Fibroblast of skin of right biceps (primary cell): ENCODE measurements around the gene IGSF21.

ENCODE experiments used
- DNase-seq: peaks from one replicate; pipeline ENCODE4 v3.0.0-alpha.2; 2013

IGSF21 gene

DNA sequence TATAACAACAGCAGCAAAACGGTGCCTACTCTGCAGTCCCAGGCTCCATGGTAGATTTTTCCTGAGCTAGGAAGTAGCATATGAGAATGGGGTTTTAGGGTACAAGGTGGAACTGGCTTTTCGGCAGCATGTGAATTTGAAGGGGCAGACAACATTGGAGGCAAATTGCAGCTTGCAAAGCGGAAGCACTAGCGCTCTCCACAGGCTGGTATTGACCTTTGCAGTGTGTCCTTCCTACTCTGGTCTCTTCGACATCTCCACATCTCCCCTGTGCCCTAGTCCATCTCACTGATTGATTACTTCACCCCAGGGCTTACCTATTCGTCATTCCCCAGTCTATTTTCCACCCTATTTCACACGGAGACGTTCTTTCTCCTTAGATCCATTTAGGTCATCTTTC, 13.0 kb downstream of the IGSF21 start:
- DNase-seq, result no peak

DNA sequence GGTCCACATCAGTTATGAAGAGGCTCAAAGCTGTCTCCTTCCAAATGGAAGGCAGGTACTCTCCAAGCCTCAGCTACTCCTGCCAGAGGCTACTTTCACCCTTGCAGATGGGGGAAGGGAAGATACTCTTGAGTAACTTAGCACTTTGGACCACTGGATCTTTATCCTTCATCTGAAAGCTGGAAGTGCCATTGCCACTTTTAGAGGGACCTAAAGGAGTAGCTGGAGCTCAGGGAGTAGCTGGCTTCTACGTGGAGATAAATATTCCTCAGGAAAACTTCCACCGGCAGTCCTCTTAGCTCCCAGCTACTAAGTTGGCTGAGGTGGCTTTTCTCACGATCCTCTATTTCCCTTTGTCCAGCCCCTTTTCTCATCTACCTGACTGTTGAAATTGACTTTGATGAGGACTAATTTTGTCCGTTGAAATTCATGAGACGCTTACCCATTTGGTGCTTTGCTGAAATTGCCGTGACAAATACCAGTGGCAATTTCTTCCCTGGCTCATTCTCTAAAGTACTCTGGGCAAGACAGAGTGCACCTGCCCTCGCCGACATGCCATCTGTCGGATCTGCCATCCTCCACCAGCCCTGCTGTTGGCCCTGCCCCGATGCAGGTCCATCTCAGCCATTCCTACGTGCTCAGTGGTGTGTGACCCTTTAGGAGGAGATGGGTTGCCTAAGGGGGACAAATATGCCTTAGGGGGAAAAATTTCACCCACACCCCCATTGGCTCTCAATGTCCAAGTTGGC, 13.6 kb downstream of the IGSF21 start:
- DNase-seq, result no peak

DNA sequence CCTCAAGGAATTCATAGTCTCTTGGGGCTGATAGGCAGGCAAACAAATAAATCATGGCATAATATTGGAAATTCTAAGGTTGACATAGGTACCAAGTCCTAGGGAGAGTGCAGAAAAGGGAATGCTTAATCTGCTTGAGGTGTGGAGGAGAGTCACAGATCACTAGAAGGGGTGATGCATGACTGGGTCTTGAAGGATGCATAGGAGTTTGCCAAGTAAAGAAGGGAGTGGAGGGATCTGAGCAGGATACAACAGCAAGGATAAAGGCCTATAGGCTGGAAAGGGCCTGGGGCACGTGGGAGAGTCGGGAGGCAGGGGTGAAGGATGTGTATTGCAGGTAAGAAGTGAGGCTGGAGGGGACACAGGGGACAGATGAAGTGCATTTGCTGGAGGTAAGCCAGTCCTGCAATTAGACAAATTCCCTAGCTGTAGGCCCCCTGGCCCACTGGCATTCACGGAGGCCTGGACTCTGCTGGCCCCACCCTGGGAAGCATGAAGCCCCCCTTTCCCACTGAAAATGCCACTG, 15.9 kb downstream of the IGSF21 start:
- no peak for DNase-seq

DNA sequence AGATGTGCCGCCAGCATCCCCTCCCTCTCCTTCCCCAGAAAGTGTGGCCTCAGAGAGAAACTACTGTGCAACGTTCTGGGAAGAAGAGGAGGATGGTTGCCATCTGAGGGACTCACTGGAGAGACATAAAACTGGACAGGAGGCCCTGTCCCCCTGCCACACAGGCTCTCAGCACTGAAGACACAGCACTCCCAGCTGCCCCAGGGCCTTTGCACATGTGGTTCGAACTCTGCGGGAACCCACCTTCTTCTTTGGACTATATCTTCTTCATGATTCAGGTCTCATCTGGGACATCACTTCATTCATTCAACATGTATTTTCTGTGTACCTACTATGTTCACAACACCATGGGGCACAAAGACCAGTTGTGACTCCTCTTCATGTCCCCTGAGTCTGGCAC, 17.4 kb downstream of the IGSF21 start:
- no peak for DNase-seq

DNA sequence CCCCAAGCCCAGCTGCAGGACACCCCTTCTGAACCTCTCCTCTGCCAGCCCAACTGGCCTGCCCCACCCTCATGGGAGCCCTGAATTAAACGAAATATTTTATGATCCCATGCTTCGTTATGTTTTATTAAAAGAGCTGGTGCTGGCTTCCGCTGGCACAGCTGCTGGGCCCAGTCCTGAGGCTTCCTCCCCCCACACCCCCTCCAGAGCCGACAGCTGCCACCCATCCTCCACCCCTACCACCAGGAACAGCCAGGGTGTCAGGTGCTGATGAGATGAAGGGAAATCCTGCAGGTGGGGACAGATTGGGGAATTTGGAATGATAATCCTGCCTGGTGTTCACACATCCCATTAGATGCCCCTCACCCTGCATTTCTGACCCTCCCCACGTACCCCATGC, 19.0 kb downstream of the IGSF21 start:
- no peak for DNase-seq

DNA sequence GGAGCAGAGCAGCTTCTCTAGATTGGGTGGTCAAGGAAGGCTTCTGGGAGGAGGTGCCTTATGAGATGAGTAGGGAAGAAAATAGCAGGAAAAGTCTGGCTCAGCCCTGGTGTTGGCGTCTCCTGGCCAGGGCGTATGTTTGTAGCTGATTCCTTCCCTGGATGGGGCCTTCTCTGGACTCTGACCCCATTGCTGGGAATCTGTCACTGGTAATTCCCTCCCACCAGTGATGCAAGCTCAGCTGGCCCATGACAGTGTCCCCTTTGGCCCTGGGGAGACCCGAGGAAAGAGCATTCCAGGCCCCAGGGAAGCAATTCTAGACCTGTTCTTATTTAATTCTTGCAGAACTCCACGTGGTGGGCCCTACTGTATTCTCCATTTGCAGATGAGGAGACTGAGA, 20.7 kb downstream of the IGSF21 start:
- no peak for DNase-seq

DNA sequence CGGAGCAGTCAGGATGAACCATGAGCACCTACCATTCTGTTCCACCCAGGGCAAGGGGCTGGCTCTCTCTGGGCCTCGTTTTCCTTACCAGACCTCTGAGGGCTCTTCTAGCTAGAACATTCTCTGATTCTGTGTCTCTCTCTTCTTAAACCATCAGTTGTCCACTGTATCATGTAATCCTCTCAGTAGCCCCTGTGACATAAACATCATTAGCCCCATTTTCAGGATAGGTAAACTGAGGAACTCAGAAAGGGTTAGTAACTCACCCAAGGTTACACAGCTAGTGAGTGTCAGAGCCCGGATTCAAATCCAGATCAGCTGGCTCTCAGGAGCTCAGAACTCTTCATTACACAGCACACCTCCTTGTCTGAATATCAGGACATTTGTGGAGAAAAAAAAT, 22.8 kb downstream of the IGSF21 start:
- DNase-seq, result no peak

DNA sequence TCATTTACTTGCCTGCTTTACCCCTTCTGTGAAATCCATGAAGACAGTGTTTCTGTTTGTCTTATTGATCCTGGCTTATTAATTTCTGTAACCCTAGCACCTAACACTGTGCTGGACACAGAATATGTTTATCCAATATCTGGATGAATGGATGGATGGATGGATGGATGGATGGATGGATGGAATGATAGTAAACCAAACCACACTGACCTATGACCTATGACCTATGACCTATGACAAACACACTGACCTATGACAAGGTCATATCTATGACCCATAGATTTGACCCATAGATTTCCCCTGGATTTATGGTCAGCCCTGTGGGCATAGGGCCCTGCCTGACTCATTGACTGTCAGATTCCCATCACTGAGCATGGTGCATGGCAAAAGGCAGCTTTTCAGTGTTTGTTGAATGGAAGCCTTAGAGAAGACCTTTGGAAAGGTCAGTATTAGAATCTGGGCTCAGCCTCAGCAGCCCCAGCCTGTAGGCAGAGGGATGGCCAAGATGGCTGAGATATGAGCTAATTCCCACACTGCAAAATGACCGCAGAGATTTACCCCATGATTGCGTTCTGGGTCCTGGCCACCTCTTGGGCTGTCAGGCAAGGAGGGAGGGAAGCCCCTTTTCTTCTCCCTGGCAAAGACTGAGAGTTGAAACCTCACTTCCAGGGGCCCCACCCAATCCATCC, 24.6 kb downstream of the IGSF21 start:
- no peak for DNase-seq

DNA sequence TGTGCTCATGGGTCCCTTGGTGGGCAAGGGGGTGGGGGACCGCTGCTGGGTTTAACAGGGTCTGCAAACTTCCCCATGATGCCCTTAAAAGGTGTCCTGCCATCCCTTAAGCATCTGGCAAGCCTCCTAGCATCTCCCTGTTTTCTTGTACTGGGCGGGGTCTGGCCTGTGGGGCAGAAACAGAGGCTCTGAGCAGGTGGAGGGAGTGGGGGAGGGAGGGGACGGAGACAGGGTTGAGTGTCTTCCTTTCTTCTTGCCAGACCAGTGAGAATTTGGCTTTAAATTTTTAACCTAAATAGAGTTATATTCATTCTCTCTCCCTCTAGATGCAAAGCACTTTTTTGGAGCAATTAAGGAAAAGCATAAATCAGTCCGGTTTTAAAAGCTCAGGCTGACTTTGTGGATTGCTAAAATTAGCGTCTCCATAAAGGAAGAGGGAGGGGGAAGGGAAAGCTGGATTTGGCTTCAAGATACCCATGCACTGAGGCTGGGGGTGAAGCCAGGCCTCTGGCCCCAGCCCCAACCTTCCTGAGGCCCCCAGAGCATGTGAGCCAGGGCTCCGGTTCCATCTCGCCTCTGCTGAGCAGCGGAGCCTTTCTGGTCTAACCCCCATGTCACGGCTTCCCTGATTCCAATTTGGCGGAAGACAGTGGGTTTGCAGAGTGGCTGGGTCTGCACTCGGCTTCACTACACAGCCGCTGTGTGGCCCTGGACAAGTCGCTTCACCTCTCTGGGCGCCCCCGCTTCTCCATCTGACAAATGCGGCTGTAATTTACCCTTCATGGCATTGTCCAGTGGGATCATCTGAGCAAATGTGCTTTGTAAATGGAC, 25.3 kb downstream of the IGSF21 start:
- DNase-seq, result no peak

DNA sequence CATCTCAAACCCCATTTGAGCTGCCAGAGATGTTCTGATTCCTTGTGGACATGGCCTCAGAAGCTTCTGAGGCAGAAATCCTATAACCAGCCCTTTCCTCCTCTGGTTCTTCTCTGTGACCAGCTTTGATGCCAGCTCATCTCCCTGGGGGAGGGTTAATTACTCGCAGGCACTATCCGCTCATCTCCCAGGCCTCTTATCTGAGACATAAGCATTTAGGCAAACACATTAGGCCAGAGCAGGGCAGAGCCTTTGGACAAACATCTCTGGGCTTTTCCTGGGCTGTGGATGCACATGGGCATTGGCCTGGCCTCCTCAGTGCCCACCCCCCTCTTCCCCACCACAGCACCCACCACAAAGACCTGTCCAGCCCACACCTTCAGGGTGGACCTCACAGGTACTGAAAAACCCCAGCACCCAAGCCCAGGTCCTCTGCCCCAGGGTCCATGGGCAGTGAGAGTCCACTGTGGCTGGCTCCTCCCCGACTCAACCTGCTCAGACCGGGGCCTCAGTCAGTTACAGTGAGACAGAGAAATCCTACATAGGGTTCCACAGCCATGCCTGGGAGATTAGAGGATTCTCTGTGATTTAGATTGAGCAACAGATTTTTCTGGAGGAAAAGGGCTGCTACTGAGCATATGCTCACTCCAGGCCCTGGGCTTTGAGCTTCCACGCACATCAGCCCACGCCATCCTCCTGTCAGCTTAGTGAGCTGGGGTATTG, 26.9 kb downstream of the IGSF21 start:
- no peak for DNase-seq

DNA sequence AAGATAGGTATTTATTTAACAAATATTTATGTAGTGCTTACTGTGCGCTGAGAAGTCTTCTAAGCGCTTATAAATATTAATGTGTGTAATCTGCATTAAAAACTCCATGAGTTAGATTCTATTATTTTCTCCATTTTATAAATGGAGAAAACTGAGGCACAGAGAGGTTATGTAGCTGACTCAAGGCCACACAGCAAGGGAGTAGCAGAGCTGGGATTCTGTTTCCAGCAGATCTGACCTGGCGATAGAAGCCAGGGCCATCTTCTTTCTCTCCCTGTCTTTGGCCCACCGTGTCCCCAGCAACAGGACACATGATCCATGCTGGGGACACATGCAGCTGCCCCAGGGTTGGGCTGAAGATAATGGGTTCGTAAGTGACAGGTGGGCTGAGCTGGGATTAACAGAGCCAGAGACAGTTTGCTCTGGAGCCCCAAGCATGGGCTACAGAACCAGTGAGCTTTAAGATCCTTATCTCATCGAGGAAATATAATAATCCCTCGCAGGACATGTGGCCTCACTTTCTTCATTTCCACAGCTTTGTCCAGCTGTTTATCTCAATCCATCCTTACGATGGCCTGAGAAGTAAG, 30.3 kb downstream of the IGSF21 start:
- DNase-seq, result no peak

DNA sequence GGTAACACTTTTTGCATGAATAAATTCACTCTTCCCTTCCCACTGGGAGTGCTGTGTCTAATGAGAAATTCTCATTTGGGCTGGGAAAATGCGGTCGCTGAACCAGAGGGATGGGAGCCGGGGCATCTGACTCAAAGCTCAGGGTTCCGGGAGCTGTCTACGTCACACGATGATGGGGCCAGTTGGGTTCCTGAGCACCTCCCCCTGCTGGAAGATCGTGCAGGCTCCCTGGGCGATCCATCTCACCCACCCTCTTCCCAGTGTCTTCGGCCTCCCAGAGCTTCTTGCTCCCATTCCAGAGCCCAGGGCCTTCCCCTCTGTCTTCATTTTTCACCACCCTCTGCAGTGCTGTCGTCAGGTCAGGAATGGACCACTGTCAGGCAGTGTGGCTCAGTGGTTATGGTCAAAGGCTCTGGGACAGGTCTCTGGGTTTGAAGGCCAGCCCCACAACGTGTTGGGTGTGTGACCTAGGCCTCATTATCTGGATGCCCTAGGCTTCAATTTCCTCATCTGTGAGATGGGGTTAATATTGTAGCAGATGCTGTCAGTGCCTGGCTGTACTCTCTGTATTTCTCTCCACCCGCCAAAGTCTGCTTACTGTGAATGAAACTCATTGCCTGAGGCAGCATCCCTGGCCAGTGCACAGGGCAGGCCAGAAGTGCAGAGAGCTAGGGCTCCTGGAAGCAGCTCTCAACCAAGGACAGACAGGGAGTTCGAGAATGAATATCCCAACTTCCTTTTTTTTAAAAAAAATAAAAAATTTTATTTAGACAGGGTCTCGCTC, 31.8 kb downstream of the IGSF21 start:
- peak; percentile 14 for DNase-seq

DNA sequence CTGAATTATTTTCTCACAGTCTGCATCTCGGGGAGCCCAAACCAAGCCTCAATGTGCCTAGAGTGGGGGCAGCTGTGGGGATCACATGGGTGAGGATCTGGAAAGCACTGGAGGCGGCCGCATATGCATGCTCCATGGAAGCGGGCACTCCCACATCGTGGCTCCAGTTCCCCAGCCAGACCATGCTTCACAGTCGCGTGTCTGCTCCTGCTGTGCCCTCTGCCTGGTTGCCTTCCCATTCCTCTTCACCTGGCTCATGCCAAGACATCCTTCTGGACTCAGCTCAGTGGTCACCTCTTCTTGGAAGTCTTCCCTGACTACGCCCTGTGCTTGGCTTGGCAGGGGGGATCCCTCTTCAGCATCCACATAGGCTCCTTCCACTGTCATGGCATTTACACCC, 32.8 kb downstream of the IGSF21 start:
- no peak for DNase-seq

DNA sequence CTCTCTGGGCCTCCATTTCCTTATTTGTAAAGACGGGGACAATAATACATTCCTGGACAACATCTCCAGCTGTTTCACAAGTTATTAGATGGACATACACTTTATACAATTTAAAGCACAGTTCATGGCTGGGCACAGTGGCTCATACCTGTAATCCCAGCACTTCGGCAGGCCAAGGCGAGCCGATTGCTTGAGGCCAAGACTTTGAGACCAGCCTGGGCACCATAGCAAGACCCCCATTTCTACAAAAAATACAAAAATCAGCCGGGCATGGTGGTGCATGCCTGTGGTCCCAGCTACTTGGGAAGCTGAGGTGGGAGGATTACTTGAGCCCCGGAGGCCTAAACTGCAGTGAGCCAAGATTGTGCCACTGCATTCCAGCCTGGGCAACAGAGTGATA, 34.1 kb downstream of the IGSF21 start:
- DNase-seq, result no peak

DNA sequence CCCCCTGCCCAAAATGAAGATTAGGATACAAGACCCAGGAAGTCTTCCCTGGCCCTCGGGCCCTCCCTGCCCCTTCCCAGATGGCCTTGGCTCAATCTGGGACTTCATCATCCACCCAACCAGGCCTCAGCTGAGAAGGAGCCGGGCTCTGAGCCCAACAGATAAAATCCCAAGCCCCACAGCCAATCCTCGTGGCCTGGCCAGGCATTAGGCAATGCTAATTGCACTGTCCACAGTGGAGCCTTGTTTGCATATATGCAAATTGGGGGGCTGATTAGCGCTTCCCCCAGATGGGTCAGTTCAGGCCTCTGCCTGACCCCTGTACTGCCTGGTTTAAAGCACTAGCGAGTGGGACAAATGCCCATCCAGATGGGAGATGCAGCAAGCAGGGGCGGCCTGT, 34.9 kb downstream of the IGSF21 start:
- DNase-seq, result no peak

DNA sequence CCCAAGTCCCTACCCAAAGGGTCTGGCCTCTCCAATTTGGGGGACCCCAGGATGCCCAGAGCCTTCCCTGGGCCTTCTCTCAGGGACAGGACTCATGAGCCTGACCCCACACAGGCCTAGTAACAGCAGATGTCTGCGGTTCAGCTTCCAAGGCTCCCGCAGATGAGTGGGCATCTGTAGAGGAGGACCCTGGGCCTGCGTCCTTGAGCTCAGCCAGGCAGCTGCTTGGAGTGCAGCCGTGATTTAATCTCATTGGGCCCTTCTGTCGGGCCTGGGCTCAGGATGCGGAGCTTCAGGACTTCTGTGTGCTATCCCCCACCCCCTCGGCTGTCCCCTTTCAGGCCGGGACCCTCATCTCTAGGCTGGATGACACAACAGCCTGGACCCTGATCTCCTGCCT, 35.4 kb downstream of the IGSF21 start:
- no peak for DNase-seq

DNA sequence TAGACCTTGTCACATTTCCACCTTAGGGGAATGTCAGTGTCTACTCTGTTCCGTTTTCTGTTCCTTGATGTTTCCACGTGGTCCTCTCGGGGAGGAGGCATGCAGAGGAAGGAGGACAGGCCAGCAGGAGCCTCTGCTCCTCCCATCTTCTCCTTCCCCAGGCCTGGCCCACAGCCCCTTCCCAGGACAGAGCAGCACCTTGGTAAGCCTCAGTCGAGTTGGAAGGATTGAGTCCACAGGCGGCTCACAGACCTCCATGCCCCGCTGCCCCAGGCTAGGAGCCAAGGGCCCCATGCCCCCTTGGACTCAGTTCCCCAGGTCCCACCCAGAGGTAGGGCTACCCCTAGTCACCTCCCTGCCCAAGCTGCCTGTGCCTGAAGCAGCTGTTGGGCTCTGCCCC, 36.5 kb downstream of the IGSF21 start:
- DNase-seq, result no peak

DNA sequence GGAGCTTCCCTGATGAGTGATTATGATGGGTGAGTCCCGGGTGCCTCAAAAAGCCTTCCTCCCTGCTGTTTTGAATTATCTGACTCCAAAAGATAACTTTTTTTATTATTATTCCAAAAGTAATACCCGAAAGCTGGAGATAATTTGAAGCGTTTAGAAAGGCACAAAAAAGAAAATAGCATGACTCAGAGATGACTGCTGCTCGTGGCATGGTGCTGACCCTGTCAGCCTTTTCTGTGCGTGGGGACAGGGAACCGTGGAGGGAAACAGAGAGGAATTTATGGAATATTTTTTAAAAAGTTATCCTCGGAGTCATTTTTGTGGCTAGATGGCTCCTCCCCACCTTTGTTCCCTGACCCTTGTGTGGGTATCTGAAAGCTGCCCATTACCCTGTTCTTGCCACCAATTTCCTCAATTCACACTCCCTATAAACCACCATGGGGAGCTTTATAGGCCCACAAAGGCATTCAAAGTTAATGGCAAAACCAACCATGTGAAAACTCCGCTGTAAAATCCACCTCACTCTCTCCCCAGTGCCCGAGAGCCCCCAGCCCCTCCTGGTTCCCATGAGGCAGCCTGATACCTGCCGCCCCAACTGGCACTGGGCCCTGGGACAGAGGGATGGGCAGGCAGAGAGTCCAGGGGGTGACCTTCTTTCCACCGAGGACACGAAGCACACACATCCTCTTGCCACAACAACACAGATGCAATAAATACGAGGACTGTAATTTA, 37.5 kb downstream of the IGSF21 start:
- peak; percentile 66 for DNase-seq

DNA sequence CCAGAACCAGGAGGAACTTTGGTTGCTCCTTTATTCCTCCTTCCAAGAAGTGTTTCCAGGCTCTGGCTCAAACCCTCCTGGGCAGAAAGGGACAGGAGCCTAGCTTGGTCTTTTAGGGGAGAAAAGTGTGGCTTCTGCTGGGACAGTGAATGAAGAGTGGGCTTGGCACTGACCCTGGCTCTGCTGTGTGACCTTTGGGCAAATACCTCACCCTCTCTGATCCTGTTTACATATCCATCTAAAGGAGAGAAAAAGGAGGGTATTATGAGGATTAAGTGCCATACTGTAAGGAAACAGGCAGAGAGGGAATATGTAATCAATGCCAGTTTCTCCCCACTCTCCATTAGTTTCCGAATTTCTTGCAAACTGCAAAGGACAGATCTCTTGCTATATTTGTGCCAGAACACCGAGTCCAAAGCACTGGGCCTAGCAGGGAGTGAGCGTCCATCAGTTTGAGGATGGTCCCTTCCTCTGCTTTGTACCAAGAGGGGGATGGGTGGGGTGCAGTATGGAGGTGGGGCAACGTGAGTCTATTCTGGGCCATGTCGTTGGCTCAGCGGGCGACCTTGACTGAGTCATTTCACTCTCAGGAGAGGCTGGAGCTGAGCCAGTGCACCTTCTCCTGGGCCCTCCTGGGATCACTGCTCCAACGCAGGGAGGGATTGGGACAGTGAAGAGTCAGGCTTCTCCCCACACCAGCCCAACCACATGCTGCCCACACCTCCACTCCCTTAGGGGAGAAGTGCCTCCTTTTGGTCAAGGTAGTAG, 38.4 kb downstream of the IGSF21 start:
- DNase-seq, result no peak

DNA sequence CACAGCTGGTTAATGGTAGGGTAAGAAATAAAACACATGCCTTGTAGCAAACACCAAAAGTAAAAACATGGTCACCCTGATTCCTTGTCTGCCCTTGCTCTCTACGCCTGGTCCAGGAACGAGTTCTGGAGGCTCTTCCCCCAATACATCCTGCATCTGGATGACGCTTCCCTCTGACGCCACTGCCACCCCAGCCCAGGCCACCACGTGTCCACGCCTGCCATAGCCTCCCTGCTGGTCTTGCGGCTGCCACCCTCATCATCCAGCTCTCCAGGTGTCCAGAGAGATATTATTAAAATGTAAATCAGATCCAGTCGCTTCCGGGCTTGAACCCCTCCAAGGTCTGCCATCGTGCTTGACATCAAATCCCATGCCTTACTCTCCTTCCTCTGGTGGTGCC, 39.3 kb downstream of the IGSF21 start:
- DNase-seq, result no peak
